ENCODE measurements around the gene MBIP.
A peak's percentile ranks its signal among the peaks of the same experiment; 100 is the strongest.

Gene MBIP

DNA sequence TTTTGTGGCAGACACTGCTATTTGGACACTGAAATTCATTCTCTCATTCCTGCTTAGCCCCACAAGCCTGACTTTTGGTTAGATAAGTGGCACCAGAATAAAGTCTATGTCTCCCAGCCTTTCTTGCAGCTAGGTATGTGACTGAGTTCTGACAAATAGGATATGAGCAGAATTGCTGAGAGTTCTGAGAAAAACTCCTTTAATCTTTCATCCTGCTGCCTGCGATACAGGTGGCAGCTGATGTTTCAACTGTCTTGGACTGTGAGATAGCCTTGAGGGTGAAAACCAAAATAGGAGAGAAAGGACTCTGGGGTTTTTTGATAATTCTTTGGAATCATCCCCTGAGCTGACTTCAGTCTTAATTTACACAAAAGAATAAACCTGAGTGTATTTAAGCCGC lies 55.8 kb downstream of the MBIP start:
- DNase-seq (ENCODE audit: low spot score), result no peak

DNA sequence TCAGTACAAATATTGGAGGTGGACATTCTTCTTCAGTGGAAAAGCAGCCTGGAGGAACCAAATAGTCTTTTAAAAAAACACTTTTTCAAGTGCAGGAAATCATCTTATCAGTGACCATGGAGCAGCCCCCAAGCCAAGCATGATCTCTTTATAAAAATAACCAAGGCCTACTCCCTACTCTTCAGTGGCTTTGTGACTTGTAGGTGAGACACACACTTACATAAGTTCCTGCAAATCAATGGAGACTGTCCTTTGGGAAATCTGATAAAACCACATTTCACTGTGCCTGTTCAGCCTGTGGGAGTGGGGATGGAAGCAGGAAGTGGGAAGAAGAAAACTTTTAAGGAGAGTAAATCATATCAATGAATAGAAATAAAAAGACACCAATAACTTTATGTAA lies 56.3 kb downstream of the MBIP start:
- no peak for DNase-seq (ENCODE audit: low spot score)

DNA sequence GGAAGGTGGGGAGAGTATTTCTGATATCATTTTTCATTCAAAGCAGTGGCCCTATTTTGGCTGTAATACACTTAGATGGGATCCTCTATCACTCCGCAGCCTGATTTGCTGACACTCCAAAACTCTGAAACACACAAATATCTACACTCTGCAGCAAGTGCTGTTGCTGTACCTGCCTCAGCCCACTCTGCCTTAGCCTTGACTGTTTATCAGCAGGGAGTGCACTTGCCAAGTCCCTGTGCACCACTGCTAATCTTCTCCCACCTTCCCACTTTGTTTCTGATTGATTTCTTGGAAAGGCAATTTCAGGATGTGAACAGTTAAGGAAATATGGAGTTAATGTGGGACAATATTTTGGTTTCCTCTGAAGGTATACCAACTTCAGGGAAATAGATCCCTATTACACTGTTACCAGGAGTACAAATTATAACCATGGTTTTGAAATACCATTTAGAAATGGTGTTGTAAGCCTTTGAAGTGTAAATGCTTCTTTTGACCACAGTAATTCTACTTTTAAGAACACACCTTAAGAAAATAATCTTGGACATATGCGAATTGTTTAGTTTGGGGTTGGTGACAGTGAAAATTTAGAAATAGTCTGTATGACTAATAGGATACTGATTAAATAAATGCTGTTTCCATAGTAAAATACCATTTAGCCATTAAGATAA lies 59.3 kb downstream of the MBIP start:
- no peak for DNase-seq (ENCODE audit: low spot score)

DNA sequence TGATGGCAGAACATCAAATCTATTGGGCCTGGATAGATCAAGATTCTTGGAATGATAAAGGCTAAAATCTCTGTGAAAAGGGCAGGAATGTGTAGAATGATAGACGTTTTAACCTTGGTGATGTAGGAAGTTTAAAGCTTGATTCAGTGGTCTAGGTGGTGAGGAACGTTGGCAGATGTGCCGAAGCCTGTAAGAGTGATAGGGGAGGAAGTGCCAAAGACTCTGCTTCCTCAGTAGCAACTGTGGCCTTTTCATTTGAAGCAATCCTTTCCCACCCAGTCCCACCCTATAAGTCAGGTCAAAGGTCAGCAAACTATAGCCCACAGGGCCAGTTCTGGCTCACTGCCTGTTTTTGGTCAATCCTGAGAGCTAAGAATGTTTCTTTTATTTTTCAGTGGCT lies 62.2 kb downstream of the MBIP start:
- no peak for DNase-seq (ENCODE audit: low spot score)

DNA sequence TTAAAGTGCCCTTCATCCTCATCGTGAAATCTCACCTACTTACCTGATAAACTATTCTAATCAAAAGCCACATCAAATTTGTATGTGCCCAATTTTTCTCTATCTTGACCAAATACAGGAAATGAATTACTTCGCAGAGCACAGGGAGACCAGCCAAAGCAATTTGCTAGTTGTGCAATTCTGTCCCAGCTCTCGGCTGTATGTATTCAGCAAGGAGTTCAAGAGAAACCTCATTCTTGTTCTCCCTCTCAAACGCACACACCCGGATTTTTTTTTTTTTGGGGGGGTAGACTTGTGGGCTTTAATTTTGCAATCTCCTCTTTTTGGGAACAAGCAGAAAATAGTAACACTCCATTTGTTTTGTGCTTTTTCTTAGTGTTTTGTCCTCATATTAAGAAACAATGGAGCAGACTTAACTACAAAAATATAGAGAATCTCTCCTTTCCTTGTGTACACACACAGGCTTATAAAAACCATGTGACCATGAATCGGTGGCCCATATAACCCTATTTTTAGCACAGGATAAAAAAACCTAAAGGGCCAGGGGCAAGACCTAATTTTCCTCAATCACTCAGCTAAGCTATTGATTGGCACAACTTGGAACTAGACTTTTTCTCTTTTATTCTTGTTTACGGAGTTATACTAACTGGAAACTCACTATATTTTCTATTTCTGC lies 64.2 kb downstream of the MBIP start:
- no peak for DNase-seq (ENCODE audit: low spot score)

DNA sequence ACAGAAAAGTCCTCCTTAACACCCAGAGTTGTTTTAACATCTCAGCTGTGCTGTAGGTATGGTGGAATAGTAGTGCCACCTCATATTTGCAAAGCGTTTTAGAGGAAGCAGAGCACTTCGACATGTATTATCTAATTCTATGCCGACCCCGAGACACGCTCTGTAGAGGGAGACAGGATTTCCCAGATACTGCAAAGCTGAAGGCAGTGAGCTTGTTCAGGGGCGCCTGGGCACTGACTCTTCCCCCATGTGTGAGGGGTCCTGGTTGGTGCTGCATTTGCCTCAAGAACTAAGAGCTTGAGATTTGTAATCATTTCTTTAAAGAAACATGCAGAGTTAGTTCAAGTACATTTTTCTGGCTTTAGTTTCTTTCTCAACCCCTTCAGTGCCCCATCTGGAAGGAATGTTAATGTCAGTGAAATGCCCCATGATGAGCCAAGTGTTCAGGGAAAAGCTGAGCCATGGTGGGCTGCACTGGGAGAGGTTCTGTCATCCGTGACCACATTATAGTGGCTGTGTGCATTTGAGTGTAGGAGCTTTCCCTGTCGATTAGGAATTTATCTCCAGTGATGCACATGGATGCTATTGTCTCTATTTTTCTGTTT lies 66.3 kb downstream of the MBIP start:
- DNase-seq (ENCODE audit: low spot score), result peak; percentile 24
